Measurements from ENCODE around the gene OR4E2. TPM values are rescaled to one million over a fixed set of nuclear protein-coding genes. Genes with fewer than 3 reads are reported as not detected.

The OR4E2 gene
- total and polyA plus RNA-seq, 2 experiments from 2014 or later: not detected

GRCh38 chr14:21652209-21652808, 1.3 kb upstream of the OR4E2 start (continued):
- no peak for TF ChIP-seq NANOG (IDR thresholded peaks at IDR 0.05; ENCODE audit: borderline replicate concordance)
- TF ChIP-seq CREB1 (CRISPR knock-in tag; IDR thresholded peaks at IDR 0.05; ENCODE audit: low read depth): no peak
- TF ChIP-seq JUNB (IDR thresholded peaks at IDR 0.05; ENCODE audit: unreplicated experiment): no peak
- no peak for TF ChIP-seq STAT1 (IDR thresholded peaks at IDR 0.05; ENCODE audit: unreplicated experiment)

GRCh38 chr14:21654215-21654614, 580 bp downstream of the OR4E2 start:
- H4K20me1 ChIP-seq (replicated peaks; ENCODE audit: insufficient read depth): no peaks in the 10 kb centered on the region
- Mint-ChIP-seq H3K27me3 (ENCODE audit: insufficient read depth, low read depth, poor library complexity) (no peaks in the 10 kb centered on the region), H3K36me3 (ENCODE audit: low read depth) (no peaks in the 10 kb centered on the region), H3K9me3 (no peaks in the 10 kb centered on the region), H3K27ac (no peak overlapping the region), H3K4me1 (peaks cover 8% of the 10 kb centered on the region), H3K4me3 (no peak overlapping the region)
- no peaks in the 10 kb centered on the region for H3F3A ChIP-seq (replicated peaks; ENCODE audit: low read depth)
- no peak overlapping the region for H3K4me3 ChIP-seq
- H3K4me1 ChIP-seq (ENCODE audit: insufficient read depth): 0 out of 2 replicates have a peak, but pooled peaks cover 5% of the 10 kb centered on the region
- DNase-seq (ENCODE audit: low spot score) (no peak), ATAC-seq (no peak)
- no peaks in the 10 kb centered on the region for H3K79me2 ChIP-seq (replicated peaks; ENCODE audit: insufficient read depth)
- no peak for TF ChIP-seq CTCF (conservative IDR thresholded peaks at IDR 0.05; ENCODE audit: low read depth in 2 of 2)
- TF ChIP-seq ZNF331 (CRISPR knock-in tag; IDR thresholded peaks at IDR 0.05; ENCODE audit: low read depth): no peak
- no peak for TF ChIP-seq ZNF114 (CRISPR knock-in tag; IDR thresholded peaks at IDR 0.05)
- TF ChIP-seq EZH2phosphoT487 (IDR thresholded peaks at IDR 0.05; ENCODE audit: unreplicated experiment): no peak
- TF ChIP-seq CREB1 (CRISPR knock-in tag; IDR thresholded peaks at IDR 0.05; ENCODE audit: low read depth): no peak
- no peak for TF ChIP-seq NANOG (IDR thresholded peaks at IDR 0.05; ENCODE audit: borderline replicate concordance)
- TF ChIP-seq ZNF462 (CRISPR knock-in tag; IDR thresholded peaks at IDR 0.05): no peak
- TF ChIP-seq POLR2AphosphoS5 (IDR thresholded peaks at IDR 0.05; ENCODE audit: low read depth): no peak
- H3K36me3 ChIP-seq (ENCODE audit: insufficient read depth): no peaks in the 10 kb centered on the region
- H3K27me3 ChIP-seq (ENCODE audit: insufficient read depth): no peaks in the 10 kb centered on the region
- no peak overlapping the region for H3K27ac ChIP-seq (ENCODE audit: low read depth)
- H3K4me2 ChIP-seq: no peak overlapping the region
- no peak overlapping the region for H2AFZ ChIP-seq
- peaks cover 10% of the 10 kb centered on the region for H3K9me2 ChIP-seq (ENCODE audit: insufficient read depth)

Data from GM23338 (cell line).